Measurements from ENCODE around the gene FCRL6.
A peak's percentile ranks its signal among the peaks of the same experiment; 100 is the strongest.

FCRL6 gene

GRCh38 chr1:159851407-159851806 is 49.2 kb downstream of the FCRL6 start:
- Histone ChIP-seq H3K36me3 (ENCODE audit: low read depth) (no peaks in the 10 kb centered on the region), H3K4me1 (ENCODE audit: insufficient read depth, poor library complexity, severe bottlenecking) (peaks cover 24% of the 10 kb centered on the region), H3K9me3 (ENCODE audit: severe bottlenecking) (no peaks in the 10 kb centered on the region), H3K4me3 (ENCODE audit: severe bottlenecking) (no peak overlapping the region), H3K27me3 (ENCODE audit: insufficient read depth, poor library complexity, severe bottlenecking) (no peaks in the 10 kb centered on the region), H3K27ac (ENCODE audit: poor library complexity, severe bottlenecking) (no peak overlapping the region)
- TF ChIP-seq, protein P1, sequence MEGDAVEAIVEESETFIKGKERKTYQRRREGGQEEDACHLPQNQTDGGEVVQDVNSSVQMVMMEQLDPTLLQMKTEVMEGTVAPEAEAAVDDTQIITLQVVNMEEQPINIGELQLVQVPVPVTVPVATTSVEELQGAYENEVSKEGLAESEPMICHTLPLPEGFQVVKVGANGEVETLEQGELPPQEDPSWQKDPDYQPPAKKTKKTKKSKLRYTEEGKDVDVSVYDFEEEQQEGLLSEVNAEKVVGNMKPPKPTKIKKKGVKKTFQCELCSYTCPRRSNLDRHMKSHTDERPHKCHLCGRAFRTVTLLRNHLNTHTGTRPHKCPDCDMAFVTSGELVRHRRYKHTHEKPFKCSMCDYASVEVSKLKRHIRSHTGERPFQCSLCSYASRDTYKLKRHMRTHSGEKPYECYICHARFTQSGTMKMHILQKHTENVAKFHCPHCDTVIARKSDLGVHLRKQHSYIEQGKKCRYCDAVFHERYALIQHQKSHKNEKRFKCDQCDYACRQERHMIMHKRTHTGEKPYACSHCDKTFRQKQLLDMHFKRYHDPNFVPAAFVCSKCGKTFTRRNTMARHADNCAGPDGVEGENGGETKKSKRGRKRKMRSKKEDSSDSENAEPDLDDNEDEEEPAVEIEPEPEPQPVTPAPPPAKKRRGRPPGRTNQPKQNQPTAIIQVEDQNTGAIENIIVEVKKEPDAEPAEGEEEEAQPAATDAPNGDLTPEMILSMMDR (IDR thresholded peaks at IDR 0.05; ENCODE audit: poor library complexity, severe bottlenecking) = peak; percentile 23
- no peak for ATAC-seq (ENCODE audit: low read depth)
- DNase-seq (ENCODE audit: low spot score) = no peak

DNA sequence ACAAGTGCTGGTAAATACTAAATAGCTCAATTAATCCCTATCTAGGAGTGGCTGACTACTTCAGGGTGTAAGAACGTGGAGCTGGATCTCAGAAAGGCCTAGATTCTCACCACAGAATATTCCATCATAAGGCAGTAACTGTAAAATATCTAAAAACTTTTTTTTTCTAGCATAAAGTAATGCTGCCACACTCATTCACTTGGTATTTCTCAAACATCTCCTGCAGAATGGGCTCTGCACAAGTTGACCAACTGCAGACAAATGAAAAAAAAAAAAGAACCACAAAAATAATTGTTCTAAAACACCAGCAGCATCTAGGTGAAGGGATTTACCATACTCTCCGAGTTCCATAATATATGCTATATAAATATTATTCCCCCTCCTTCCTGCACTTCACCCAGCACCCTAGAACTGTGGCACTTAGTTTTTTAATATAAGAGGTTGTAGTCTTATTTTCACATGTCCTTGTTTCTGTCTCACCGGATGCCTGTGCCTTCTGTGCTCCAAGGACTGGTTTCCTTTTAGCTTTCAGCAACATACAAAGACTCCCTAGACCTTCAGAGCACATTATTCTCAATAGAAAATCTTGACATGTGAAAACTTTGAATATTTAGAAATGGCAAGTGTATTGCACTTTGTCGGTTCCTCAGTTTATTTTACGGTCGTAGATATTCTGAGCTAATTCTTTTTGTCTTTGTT is 51.4 kb downstream of the FCRL6 start:
- Histone ChIP-seq H3K4me1 (ENCODE audit: insufficient read depth, poor library complexity, severe bottlenecking) (peaks cover 24% of the 10 kb centered on the region), H3K9me3 (ENCODE audit: severe bottlenecking) (no peaks in the 10 kb centered on the region), H3K27me3 (ENCODE audit: insufficient read depth, poor library complexity, severe bottlenecking) (no peaks in the 10 kb centered on the region), H3K4me3 (ENCODE audit: severe bottlenecking) (peak overlapping the region; percentile 48), H3K36me3 (ENCODE audit: low read depth) (no peaks in the 10 kb centered on the region), H3K27ac (ENCODE audit: poor library complexity, severe bottlenecking) (peak overlapping the region; percentile 63)
- ATAC-seq (ENCODE audit: low read depth) = no peak
- TF ChIP-seq, protein P1 (IDR thresholded peaks at IDR 0.05; ENCODE audit: poor library complexity, severe bottlenecking) = no peak
- no peak for DNase-seq (ENCODE audit: low spot score)

GRCh38 chr1:159854116-159854692 is 52.0 kb downstream of the FCRL6 start:
- Histone ChIP-seq H3K27me3 (ENCODE audit: insufficient read depth, poor library complexity, severe bottlenecking) (no peaks in the 10 kb centered on the region), H3K27ac (ENCODE audit: poor library complexity, severe bottlenecking) (peak overlapping the region; percentile 63), H3K9me3 (ENCODE audit: severe bottlenecking) (no peaks in the 10 kb centered on the region), H3K36me3 (ENCODE audit: low read depth) (no peaks in the 10 kb centered on the region), H3K4me3 (ENCODE audit: severe bottlenecking) (peak overlapping the region; percentile 48), H3K4me1 (ENCODE audit: insufficient read depth, poor library complexity, severe bottlenecking) (peaks cover 19% of the 10 kb centered on the region)
- ATAC-seq (ENCODE audit: low read depth) (peak; percentile 60), DNase-seq (ENCODE audit: low spot score) (no peak)
- TF ChIP-seq, protein P1 (IDR thresholded peaks at IDR 0.05; ENCODE audit: poor library complexity, severe bottlenecking) = no peak

DNA sequence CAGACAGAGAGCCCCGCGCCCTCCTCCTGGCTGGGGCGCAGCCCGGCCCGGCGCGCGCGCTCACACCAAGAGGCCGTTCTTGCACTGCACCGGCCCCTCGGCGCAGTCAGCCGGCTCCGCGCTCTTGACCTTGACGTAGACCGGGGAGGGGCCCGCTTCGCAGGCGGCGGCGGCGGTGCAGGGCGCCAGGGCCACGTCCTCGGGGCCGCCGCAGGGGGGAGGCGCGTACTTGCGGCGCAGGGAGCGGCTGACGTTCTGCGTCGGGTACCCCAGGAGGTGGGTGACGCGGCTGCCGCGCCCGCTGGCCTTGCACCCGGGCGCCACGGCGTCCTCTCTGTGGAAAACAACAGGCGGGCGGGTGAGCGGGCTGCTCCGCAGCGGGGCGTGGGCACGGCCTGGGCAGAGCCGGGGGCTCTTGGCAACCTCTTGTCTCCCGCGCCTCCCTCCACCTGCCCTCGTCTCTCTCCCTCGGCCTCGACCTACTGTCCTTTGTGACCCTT is 52.6 kb downstream of the FCRL6 start:
- Histone ChIP-seq H3K9me3 (ENCODE audit: severe bottlenecking) (no peaks in the 10 kb centered on the region), H3K4me3 (ENCODE audit: severe bottlenecking) (peak overlapping the region; percentile 48), H3K36me3 (ENCODE audit: low read depth) (no peaks in the 10 kb centered on the region), H3K27ac (ENCODE audit: poor library complexity, severe bottlenecking) (peak overlapping the region; percentile 63), H3K4me1 (ENCODE audit: insufficient read depth, poor library complexity, severe bottlenecking) (peaks cover 13% of the 10 kb centered on the region), H3K27me3 (ENCODE audit: insufficient read depth, poor library complexity, severe bottlenecking) (no peaks in the 10 kb centered on the region)
- peak; percentile 76 for DNase-seq (ENCODE audit: low spot score)
- peak; percentile 90 for ATAC-seq (ENCODE audit: low read depth)
- TF ChIP-seq, protein P1 (IDR thresholded peaks at IDR 0.05; ENCODE audit: poor library complexity, severe bottlenecking) = no peak

GRCh38 chr1:159855709-159856108 is 53.5 kb downstream of the FCRL6 start:
- TF ChIP-seq, protein P1 (IDR thresholded peaks at IDR 0.05; ENCODE audit: poor library complexity, severe bottlenecking) = no peak
- no peak overlapping the region for H3K27ac ChIP-seq (ENCODE audit: poor library complexity, severe bottlenecking)
- no peaks in the 10 kb centered on the region for H3K36me3 ChIP-seq (ENCODE audit: low read depth)
- no peaks in the 10 kb centered on the region for H3K27me3 ChIP-seq (ENCODE audit: insufficient read depth, poor library complexity, severe bottlenecking)
- peaks cover 5% of the 10 kb centered on the region for H3K4me1 ChIP-seq (ENCODE audit: insufficient read depth, poor library complexity, severe bottlenecking)
- H3K4me3 ChIP-seq (ENCODE audit: severe bottlenecking) = no peak overlapping the region
- ATAC-seq (ENCODE audit: low read depth) (no peak), DNase-seq (ENCODE audit: low spot score) (no peak)
- no peaks in the 10 kb centered on the region for H3K9me3 ChIP-seq (ENCODE audit: severe bottlenecking)
